Activated CD8-positive, alpha-beta T cell treated with anti-CD3 and anti-CD28 coated beads, Interleukin-2, amount 10 ng/mL, durations not matched to agents 7 days and 5 days (primary cell): ENCODE data around the gene BCAT1. TPM values are rescaled to one million over a fixed set of nuclear protein-coding genes. Genes with fewer than 3 reads are reported as not detected.
A peak's percentile ranks its signal among the peaks of the same experiment; 100 is the strongest.
"Not testable (repeated sequence)": the region's sequence is repeated elsewhere in the genome, so short reads cannot be mapped to it uniquely, and the experiment has no call there.

Experiments used
- ATAC-seq: fragments of 150-1000 bp; cut with Tn5 transposase; one replicate; pipeline ENCODE4 v1.10.0; 2021; ENCODE audit warnings: moderate library complexity
- CTCF ChIA-PET: fragments of 350-600 bp; sonication (Branson Sonifier 250); formaldehyde crosslinking; loops from one replicate; lab custom pipeline; 2021; ENCODE audit warnings: antibody characterized with exemption; lab: Charles Lee
- POLR2A ChIA-PET: fragments of 350-600 bp; sonication (Branson Sonifier 250); formaldehyde crosslinking; loops from one replicate; lab custom pipeline; 2021; ENCODE audit warnings: antibody characterized with exemption; lab: Charles Lee
- DNase-seq: peaks from one replicate; pipeline ENCODE4 v3.0.0-alpha.2; 2020
- H3K27ac Mint-ChIP-seq: one replicate; pipeline ENCODE4 v1.8.0; 2021; ENCODE audit warnings: mild to moderate bottlenecking, mixed read lengths
- H3K27me3 Mint-ChIP-seq: one replicate; pipeline ENCODE4 v1.8.0; 2021; ENCODE audit warnings: low read depth, mixed read lengths
- H3K36me3 Mint-ChIP-seq: one replicate; pipeline ENCODE4 v1.8.0; 2021; ENCODE audit warnings: low read depth, mixed read lengths
- H3K4me1 Mint-ChIP-seq: one replicate; pipeline ENCODE4 v1.8.0; 2021; ENCODE audit warnings: low read depth, mixed read lengths
- H3K4me3 Mint-ChIP-seq: one replicate; pipeline ENCODE4 v1.8.0; 2021; ENCODE audit warnings: mild to moderate bottlenecking, mixed read lengths
- H3K9me3 Mint-ChIP-seq: one replicate; pipeline ENCODE4 v1.8.0; 2022; ENCODE audit warnings: mixed read lengths; ENCODE audit not compliant: insufficient read depth
- total RNA-seq, 2 experiments: library from RNA; stranded (reverse); gene quantifications; one replicate each; pipeline ENCODE4 v1.2.3, GENCODE V29; 2021

Gene BCAT1
- total RNA-seq, 2 experiments from 2014 or later: 19.7 to 24.1 TPM

- POLR2A ChIA-PET: no interaction called here
- DNase-seq (no peak), ATAC-seq (no peak)
- Mint-ChIP-seq H3K27ac (no peak overlapping the region), H3K4me3 (no peak overlapping the region), H3K4me1 (no peaks in the 10 kb centered on the region), H3K9me3 (peaks cover 3% of the 10 kb centered on the region), H3K36me3 (peaks cover 16% of the 10 kb centered on the region), H3K27me3 (no peaks in the 10 kb centered on the region)
- CTCF ChIA-PET: interaction anchor here (1.0 to 1.1 kb wide), 2 partner anchors 14 to 25 kb away, joined by 3 read pairs; no protein-coding TSS in a partner anchor
Measured at GRCh38 chr12:24820872-24821271, 128.0 kb downstream of the BCAT1 start.

- Mint-ChIP-seq H3K4me1 (peaks cover 19% of the 10 kb centered on the region), H3K36me3 (peaks cover 12% of the 10 kb centered on the region), H3K4me3 (no peak overlapping the region), H3K27ac (no peak overlapping the region), H3K27me3 (no peaks in the 10 kb centered on the region), H3K9me3 (no peaks in the 10 kb centered on the region)
- ChIA-PET CTCF (no interaction called here), POLR2A (no interaction called here)
- no peak for DNase-seq
- ATAC-seq: no peak
Measured at GRCh38 chr12:24818351-24818750, 130.6 kb downstream of the BCAT1 start.

GRCh38 chr12:24815114-24815423 is 133.8 kb downstream of the BCAT1 start:
- Mint-ChIP-seq H3K27ac (peak overlapping the region; percentile 81), H3K36me3 (peaks cover 8% of the 10 kb centered on the region), H3K9me3 (no peaks in the 10 kb centered on the region), H3K4me3 (peak overlapping the region; percentile 76), H3K27me3 (no peaks in the 10 kb centered on the region), H3K4me1 (peaks cover 19% of the 10 kb centered on the region)
- ChIA-PET CTCF (interaction anchor here (1.3 kb wide), 1 partner anchor 20 kb away, joined by 4 read pairs; no protein-coding TSS in a partner anchor), POLR2A (no interaction called here)
- no peak for DNase-seq
- ATAC-seq: no peak

- H3K27ac Mint-ChIP-seq: peak overlapping the region; percentile 81
- H3K4me1 Mint-ChIP-seq: peaks cover 19% of the 10 kb centered on the region
- H3K9me3 Mint-ChIP-seq: no peaks in the 10 kb centered on the region
- H3K27me3 Mint-ChIP-seq: no peaks in the 10 kb centered on the region
- DNase-seq (no peak), ATAC-seq (peak; percentile 53)
- H3K36me3 Mint-ChIP-seq: peaks cover 8% of the 10 kb centered on the region
- ChIA-PET POLR2A (no interaction called here), CTCF (interaction anchor here (1.3 to 1.4 kb wide), 2 partner anchors 19 to 21 kb away, joined by 4 to 5 read pairs; no protein-coding TSS in a partner anchor)
- peak overlapping the region; percentile 76 for H3K4me3 Mint-ChIP-seq
Measured at GRCh38 chr12:24814379-24815113, 134.4 kb downstream of the BCAT1 start.

- Mint-ChIP-seq H3K4me3 (no peak overlapping the region), H3K27ac (no peak overlapping the region), H3K36me3 (peaks cover 9% of the 10 kb centered on the region), H3K9me3 (no peaks in the 10 kb centered on the region), H3K4me1 (peaks cover 16% of the 10 kb centered on the region), H3K27me3 (no peaks in the 10 kb centered on the region)
- POLR2A ChIA-PET: interaction anchor here (0.5 kb wide), 1 partner anchor 575 kb away, joined by 3 read pairs; no protein-coding TSS in a partner anchor
- ATAC-seq (no peak), DNase-seq (no peak)
- CTCF ChIA-PET: interaction anchor here (0.9 to 1.6 kb wide), 2 partner anchors 17 to 384 kb away, joined by 3 to 5 read pairs; partner anchors contain the start of genes DNAI7 and ETFRF1
Measured at GRCh38 chr12:24810378-24810777, 138.5 kb downstream of the BCAT1 start.

GRCh38 chr12:24809306-24809705 is 139.6 kb downstream of the BCAT1 start:
- POLR2A ChIA-PET, H3K27me3 Mint-ChIP-seq, H3K27ac Mint-ChIP-seq, H3K4me3 Mint-ChIP-seq, ATAC-seq, DNase-seq, CTCF ChIA-PET, H3K4me1 Mint-ChIP-seq, H3K9me3 Mint-ChIP-seq: not testable (repeated sequence)
- H3K36me3 Mint-ChIP-seq: peaks cover 15% of the 10 kb centered on the region

- Mint-ChIP-seq H3K27ac (no peak overlapping the region), H3K4me1 (peaks cover 4% of the 10 kb centered on the region), H3K27me3 (no peaks in the 10 kb centered on the region), H3K4me3 (no peak overlapping the region), H3K9me3 (peaks cover 9% of the 10 kb centered on the region), H3K36me3 (peaks cover 11% of the 10 kb centered on the region)
- DNase-seq (no peak), ATAC-seq (no peak)
- CTCF ChIA-PET: no interaction called here
- POLR2A ChIA-PET: no interaction called here
Measured at GRCh38 chr12:24808651-24809050, 140.2 kb downstream of the BCAT1 start.

- Mint-ChIP-seq H3K27me3 (no peaks in the 10 kb centered on the region), H3K27ac (no peak overlapping the region), H3K4me1 (peaks cover 12% of the 10 kb centered on the region), H3K4me3 (no peak overlapping the region), H3K9me3 (peaks cover 23% of the 10 kb centered on the region), H3K36me3 (peaks cover 26% of the 10 kb centered on the region)
- ChIA-PET CTCF (interaction anchor here (1.1 kb wide), 1 partner anchor 14 kb away, joined by 3 read pairs; no protein-coding TSS in a partner anchor), POLR2A (no interaction called here)
- ATAC-seq (no peak), DNase-seq (no peak)
Measured at GRCh38 chr12:24806386-24806785, 142.5 kb downstream of the BCAT1 start.

- H3K27ac Mint-ChIP-seq: peak overlapping the region; percentile 80
- H3K9me3 Mint-ChIP-seq: peaks cover 23% of the 10 kb centered on the region
- no peak overlapping the region for H3K4me3 Mint-ChIP-seq
- DNase-seq: no peak
- no peak for ATAC-seq
- POLR2A ChIA-PET: no interaction called here
- no peaks in the 10 kb centered on the region for H3K27me3 Mint-ChIP-seq
- CTCF ChIA-PET: interaction anchor here (0.9 kb wide), 1 partner anchor 35 kb away, joined by 3 read pairs; no protein-coding TSS in a partner anchor
- H3K36me3 Mint-ChIP-seq: peaks cover 23% of the 10 kb centered on the region
- peaks cover 13% of the 10 kb centered on the region for H3K4me1 Mint-ChIP-seq
Measured at GRCh38 chr12:24803430-24804245, 145.3 kb downstream of the BCAT1 start.

- ATAC-seq: no peak
- no peak for DNase-seq
- peaks cover 12% of the 10 kb centered on the region for H3K36me3 Mint-ChIP-seq
- no peak overlapping the region for H3K27ac Mint-ChIP-seq
- H3K27me3 Mint-ChIP-seq: no peaks in the 10 kb centered on the region
- ChIA-PET CTCF (no interaction called here), POLR2A (no interaction called here)
- H3K9me3 Mint-ChIP-seq: peaks cover 10% of the 10 kb centered on the region
- H3K4me1 Mint-ChIP-seq: peaks cover 29% of the 10 kb centered on the region
- H3K4me3 Mint-ChIP-seq: no peak overlapping the region
Measured at GRCh38 chr12:24798335-24798734, 150.6 kb downstream of the BCAT1 start.

GRCh38 chr12:24797901-24798300 is 151.0 kb downstream of the BCAT1 start:
- peaks cover 7% of the 10 kb centered on the region for H3K36me3 Mint-ChIP-seq

GRCh38 chr12:24796876-24797275 is 152.0 kb downstream of the BCAT1 start:
- Mint-ChIP-seq H3K4me3 (no peak overlapping the region), H3K9me3 (no peaks in the 10 kb centered on the region), H3K27me3 (no peaks in the 10 kb centered on the region), H3K4me1 (peaks cover 25% of the 10 kb centered on the region), H3K27ac (no peak overlapping the region), H3K36me3 (peaks cover 2% of the 10 kb centered on the region)
- no peak for DNase-seq
- CTCF ChIA-PET: interaction anchor here (1.4 to 1.9 kb wide), 3 partner anchors 10 to 19 kb away, joined by 3 to 5 read pairs (median 5); no protein-coding TSS in a partner anchor
- POLR2A ChIA-PET: no interaction called here
- ATAC-seq: no peak

More at GRCh38 chr12:24797901-24798300, 151.0 kb downstream of the BCAT1 start:
- Mint-ChIP-seq H3K27me3 (no peaks in the 10 kb centered on the region), H3K4me1 (peaks cover 25% of the 10 kb centered on the region), H3K4me3 (no peak overlapping the region), H3K9me3 (peaks cover 6% of the 10 kb centered on the region), H3K27ac (no peak overlapping the region)
- no peak for ATAC-seq
- ChIA-PET CTCF (no interaction called here), POLR2A (no interaction called here)
- no peak for DNase-seq
